ENCODE data around the gene ANXA4. TPM values are rescaled to one million over a fixed set of nuclear protein-coding genes. Genes with fewer than 3 reads are reported as not detected.

ANXA4 gene
- total RNA-seq, 1 donor from 2014 or later = 122 TPM

GRCh38 chr2:69733342-69734034 lies 8.4 kb upstream of the ANXA4 start:
- H3K4me1 ChIP-seq (ENCODE audit: insufficient read depth, low read length) = no peaks in the 10 kb centered on the region
- H3K4me3 Mint-ChIP-seq (ENCODE audit: unreplicated experiment) = no peak overlapping the region
- no peaks in the 10 kb centered on the region for H3K36me3 ChIP-seq (ENCODE audit: insufficient read depth, low read length)
- no peak for DNase-seq (ENCODE audit: low read depth)
- no peak overlapping the region for H3K27ac ChIP-seq (ENCODE audit: low read depth, low read length)
- peaks cover 1% of the 10 kb centered on the region for H3K27me3 Mint-ChIP-seq (ENCODE audit: low read depth, unreplicated experiment)
- no peaks in the 10 kb centered on the region for H3K79me2 ChIP-seq (ENCODE audit: insufficient read depth, low read length)
- TF ChIP-seq CTCF (IDR thresholded peaks at IDR 0.05; ENCODE audit: insufficient read depth, low read depth, low read length) (no peak), EZH2 (IDR thresholded peaks at IDR 0.05; ENCODE audit: insufficient read depth, low read length) (no peak)
- no peak overlapping the region for H3K9ac ChIP-seq (ENCODE audit: low read length)
- H3K4me2 ChIP-seq (ENCODE audit: low read length) = no peak overlapping the region
- no peaks in the 10 kb centered on the region for H4K20me1 ChIP-seq (ENCODE audit: insufficient read depth, low read length)
- no peak overlapping the region for H2AFZ ChIP-seq (ENCODE audit: low read depth, low read length)
- H3K9me3 ChIP-seq (ENCODE audit: insufficient read depth, low read depth, low read length) = no peaks in the 10 kb centered on the region
- no peaks in the 10 kb centered on the region for H3K4me1 Mint-ChIP-seq (ENCODE audit: low read depth, unreplicated experiment)
- H3K9me3 Mint-ChIP-seq (ENCODE audit: unreplicated experiment) = no peaks in the 10 kb centered on the region
- no peak for FAIRE-seq
- H3K4me3 ChIP-seq (ENCODE audit: insufficient read depth, low read depth, low read length) = no peak overlapping the region
- peaks cover 2% of the 10 kb centered on the region for H3K27me3 ChIP-seq (ENCODE audit: insufficient read depth, low read length)
- H3K36me3 Mint-ChIP-seq (ENCODE audit: low read depth, unreplicated experiment) = no peaks in the 10 kb centered on the region
- no peak overlapping the region for H3K27ac Mint-ChIP-seq (ENCODE audit: unreplicated experiment)

- Histone ChIP-seq H3K4me1 (ENCODE audit: insufficient read depth, low read length) (no peaks in the 10 kb centered on the region), H3K36me3 (ENCODE audit: insufficient read depth, low read length) (no peaks in the 10 kb centered on the region), H3K4me3 (ENCODE audit: insufficient read depth, low read depth, low read length) (no peak overlapping the region), H3K4me2 (ENCODE audit: low read length) (no peak overlapping the region), H2AFZ (ENCODE audit: low read depth, low read length) (no peak overlapping the region), H3K9ac (ENCODE audit: low read length) (no peak overlapping the region), H3K27ac (ENCODE audit: low read depth, low read length) (no peak overlapping the region), H3K9me3 (ENCODE audit: insufficient read depth, low read depth, low read length) (no peaks in the 10 kb centered on the region), H4K20me1 (ENCODE audit: insufficient read depth, low read length) (no peaks in the 10 kb centered on the region), H3K79me2 (ENCODE audit: insufficient read depth, low read length) (no peaks in the 10 kb centered on the region), H3K27me3 (ENCODE audit: insufficient read depth, low read length) (peaks cover 2% of the 10 kb centered on the region)
- DNase-seq (ENCODE audit: low read depth) = no peak
- H3K27me3 Mint-ChIP-seq (ENCODE audit: low read depth, unreplicated experiment) = peaks cover 4% of the 10 kb centered on the region
- FAIRE-seq = no peak
- H3K36me3 Mint-ChIP-seq (ENCODE audit: low read depth, unreplicated experiment) = no peaks in the 10 kb centered on the region
- no peak overlapping the region for H3K27ac Mint-ChIP-seq (ENCODE audit: unreplicated experiment)
- no peak overlapping the region for H3K4me3 Mint-ChIP-seq (ENCODE audit: unreplicated experiment)
- TF ChIP-seq EZH2 (IDR thresholded peaks at IDR 0.05; ENCODE audit: insufficient read depth, low read length) = no peak
- TF ChIP-seq CTCF (IDR thresholded peaks at IDR 0.05; ENCODE audit: insufficient read depth, low read depth, low read length) = no peak
- H3K9me3 Mint-ChIP-seq (ENCODE audit: unreplicated experiment) = no peaks in the 10 kb centered on the region
- no peaks in the 10 kb centered on the region for H3K4me1 Mint-ChIP-seq (ENCODE audit: low read depth, unreplicated experiment)
Observed at GRCh38 chr2:69734035-69734611, 7.8 kb upstream of the ANXA4 start.

All from astrocyte (in vitro differentiated cells and primary cell).